Neutrophil (primary cell): ENCODE results near the gene SLC44A1.

Experiments used
- H3K27ac ChIP-seq: fragments of 200-600 bp; sonication (generic); 2 replicates; pipeline ENCODE4 v1.5.1; 2016; ENCODE audit warnings: mild to moderate bottlenecking, moderate library complexity
- H3K27me3 ChIP-seq: fragments of 200-600 bp; sonication (generic); 2 replicates; pipeline ENCODE4 v1.6.0; 2016; ENCODE audit warnings: mild to moderate bottlenecking
- H3K36me3 ChIP-seq: fragments of 200-600 bp; sonication (generic); 2 replicates; pipeline ENCODE4 v1.5.1; 2017
- H3K4me1 ChIP-seq, 2 experiments: fragments of 200-600 bp in 1 of 2; sonication (generic) in 1 of 2; 1 replicate in 1 of 2; 2 replicates in 1 of 2; pipeline versions ENCODE4 v1.5.1 to v1.6.1; 2013 to 2016; ENCODE audit warnings: low read depth in 1 of 2, low read length in 1 of 2, mild to moderate bottlenecking in 1 of 2, moderate library complexity in 1 of 2; ENCODE audit not compliant: control insufficient read depth in 1 of 2, insufficient read depth in 1 of 2
- H3K4me3 ChIP-seq, 2 experiments: fragments of 200-600 bp in 1 of 2; sonication (generic) in 1 of 2; 1 replicate in 1 of 2; 2 replicates in 1 of 2; pipeline ENCODE4 v1.5.1; 2013 to 2016; ENCODE audit warnings: low read depth in 1 of 2, low read length in 1 of 2, mild to moderate bottlenecking in 1 of 2, moderate library complexity in 1 of 2
- H3K9me3 ChIP-seq: fragments of 200-600 bp; sonication (generic); 2 replicates; pipeline ENCODE4 v1.5.1; 2016
- CTCF ChIP-seq: fragments of 200-600 bp; sonication (generic); IDR thresholded peaks from 2 replicates; pipeline ENCODE4 v1.5.1; 2016; ENCODE audit warnings: antibody characterized with exemption

The SLC44A1 gene

GRCh38 chr9:105331755-105332154 lies 87.3 kb downstream of the SLC44A1 start:
- H3K9me3 ChIP-seq: no peaks in the 10 kb centered on the region
- H3K36me3 ChIP-seq: peaks cover 14% of the 10 kb centered on the region
- no peaks in the 10 kb centered on the region for H3K27me3 ChIP-seq
- no peak for TF ChIP-seq CTCF
- H3K27ac ChIP-seq: no peak overlapping the region
- H3K4me1 ChIP-seq: no peaks in the 10 kb centered on the region
- H3K4me3 ChIP-seq: no peak overlapping the region

- peaks cover 21% of the 10 kb centered on the region for H3K36me3 ChIP-seq
- H3K4me1 ChIP-seq: no peaks in the 10 kb centered on the region
- no peaks in the 10 kb centered on the region for H3K27me3 ChIP-seq
- TF ChIP-seq CTCF: no peak
- no peak overlapping the region for H3K27ac ChIP-seq
- no peaks in the 10 kb centered on the region for H3K9me3 ChIP-seq
- no peak overlapping the region for H3K4me3 ChIP-seq
Measured at GRCh38 chr9:105332471-105332870, 88.0 kb downstream of the SLC44A1 start.

- Histone ChIP-seq H3K27me3 (no peaks in the 10 kb centered on the region), H3K27ac (no peak overlapping the region), H3K36me3 (peaks cover 26% of the 10 kb centered on the region), H3K9me3 (no peaks in the 10 kb centered on the region), H3K4me1 (no peaks in the 10 kb centered on the region), H3K4me3 (no peak overlapping the region)
- no peak for TF ChIP-seq CTCF
Measured at GRCh38 chr9:105333076-105333475, 88.6 kb downstream of the SLC44A1 start.

- no peaks in the 10 kb centered on the region for H3K9me3 ChIP-seq
- H3K4me1 ChIP-seq: no peaks in the 10 kb centered on the region
- H3K27ac ChIP-seq: no peak overlapping the region
Measured at GRCh38 chr9:105333811-105334210, 89.4 kb downstream of the SLC44A1 start.

GRCh38 chr9:105338308-105338707 lies 93.9 kb downstream of the SLC44A1 start:
- H3K27me3 ChIP-seq: no peaks in the 10 kb centered on the region
- H3K4me1 ChIP-seq: no peaks in the 10 kb centered on the region
- no peak overlapping the region for H3K27ac ChIP-seq
- no peak overlapping the region for H3K4me3 ChIP-seq
- peaks cover 26% of the 10 kb centered on the region for H3K36me3 ChIP-seq
- no peak for TF ChIP-seq CTCF
- no peaks in the 10 kb centered on the region for H3K9me3 ChIP-seq

More at GRCh38 chr9:105333811-105334210, 89.4 kb downstream of the SLC44A1 start:
- H3K36me3 ChIP-seq: peaks cover 26% of the 10 kb centered on the region
- H3K27me3 ChIP-seq: no peaks in the 10 kb centered on the region
- TF ChIP-seq CTCF: no peak
- H3K4me3 ChIP-seq: no peak overlapping the region

GRCh38 chr9:105339849-105340248 lies 95.4 kb downstream of the SLC44A1 start:
- Histone ChIP-seq H3K27ac (no peak overlapping the region), H3K27me3 (no peaks in the 10 kb centered on the region), H3K4me3 (no peak overlapping the region), H3K4me1 (no peaks in the 10 kb centered on the region), H3K36me3 (peaks cover 26% of the 10 kb centered on the region), H3K9me3 (no peaks in the 10 kb centered on the region)
- no peak for TF ChIP-seq CTCF
